Measurements from ENCODE around the gene CD4.

Gene CD4

DNA sequence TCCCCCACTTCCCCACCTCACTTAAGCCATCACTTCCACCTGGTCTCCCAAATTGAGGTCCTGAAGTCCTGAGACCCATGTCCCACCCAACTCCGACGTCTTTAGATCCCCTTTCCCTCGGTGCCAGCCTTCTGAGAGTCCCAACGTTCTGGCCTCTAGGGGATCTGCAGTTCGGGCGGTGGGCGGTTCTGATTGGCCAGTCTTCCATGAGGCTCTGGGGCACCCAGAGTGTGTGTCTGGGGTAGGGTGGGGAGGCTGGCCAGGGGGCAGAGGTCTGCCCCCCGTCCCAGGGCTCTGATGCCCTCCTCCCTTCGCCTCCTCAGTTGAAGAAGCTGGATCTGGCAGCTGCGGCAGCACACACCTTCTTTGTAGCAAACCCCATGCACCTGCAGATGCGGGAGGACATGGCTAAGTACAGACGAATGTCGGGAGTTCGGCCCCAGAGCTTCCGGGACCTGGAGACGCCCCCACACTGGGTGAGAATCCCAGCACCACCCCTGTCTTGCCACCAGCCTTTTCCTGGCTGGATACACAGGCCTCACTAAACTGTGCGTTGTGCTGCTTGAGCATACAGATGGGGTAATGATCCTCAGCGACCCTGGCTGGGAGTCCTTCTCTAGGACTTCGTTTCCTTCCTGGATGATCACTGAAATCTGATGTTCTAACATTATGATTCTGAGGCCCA is 40.4 kb downstream of the CD4 start:
- no peak for DNase-seq

DNA sequence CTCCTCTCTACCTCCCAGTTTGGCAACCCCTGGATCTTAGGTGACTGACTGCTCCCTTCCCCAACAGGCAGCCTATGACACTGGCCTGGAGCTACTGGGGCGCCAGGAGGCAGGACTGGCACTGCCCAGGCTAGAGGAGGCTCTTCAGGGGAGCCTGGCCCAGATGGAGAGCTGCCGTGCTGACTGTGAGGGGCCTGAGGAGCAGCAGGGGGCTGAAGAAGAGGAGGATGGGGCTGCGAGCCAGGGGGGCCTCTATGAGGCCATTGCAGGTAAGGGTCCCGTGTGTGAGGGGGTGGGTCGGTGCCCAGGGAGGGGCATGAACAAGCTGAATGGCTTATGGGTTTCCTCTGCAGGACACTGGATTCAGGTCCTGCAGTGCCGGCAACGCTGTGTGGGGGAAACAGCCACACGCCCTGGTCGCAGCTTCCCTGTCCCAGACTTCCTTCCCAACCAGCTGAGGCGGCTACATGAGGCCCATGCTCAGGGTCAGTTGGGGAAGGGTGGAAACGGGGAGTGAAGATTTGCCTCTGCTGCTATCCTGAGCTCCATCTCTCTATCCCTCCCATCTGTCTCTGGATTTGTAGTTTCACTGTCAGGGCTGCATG is 41.1 kb downstream of the CD4 start:
- no peak for DNase-seq

DNA sequence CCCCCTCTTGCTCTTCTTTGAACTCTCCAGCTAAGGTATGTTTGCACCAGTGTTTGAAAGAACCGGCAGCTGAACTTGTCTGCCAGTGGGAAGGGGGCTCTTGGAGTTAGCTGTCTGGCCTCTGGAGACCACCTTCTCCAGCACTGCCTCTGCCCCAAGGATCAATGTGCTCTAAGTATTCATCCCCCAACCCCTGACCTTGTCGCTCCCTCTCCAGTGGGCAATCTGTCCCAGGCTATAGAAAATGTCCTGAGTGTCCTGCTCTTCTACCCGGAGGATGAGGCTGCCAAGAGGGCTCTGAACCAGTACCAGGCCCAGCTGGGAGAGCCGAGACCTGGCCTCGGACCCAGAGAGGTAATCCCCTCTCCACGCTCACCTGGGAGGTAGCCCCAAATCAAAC is 41.7 kb downstream of the CD4 start:
- DNase-seq: no peak

DNA sequence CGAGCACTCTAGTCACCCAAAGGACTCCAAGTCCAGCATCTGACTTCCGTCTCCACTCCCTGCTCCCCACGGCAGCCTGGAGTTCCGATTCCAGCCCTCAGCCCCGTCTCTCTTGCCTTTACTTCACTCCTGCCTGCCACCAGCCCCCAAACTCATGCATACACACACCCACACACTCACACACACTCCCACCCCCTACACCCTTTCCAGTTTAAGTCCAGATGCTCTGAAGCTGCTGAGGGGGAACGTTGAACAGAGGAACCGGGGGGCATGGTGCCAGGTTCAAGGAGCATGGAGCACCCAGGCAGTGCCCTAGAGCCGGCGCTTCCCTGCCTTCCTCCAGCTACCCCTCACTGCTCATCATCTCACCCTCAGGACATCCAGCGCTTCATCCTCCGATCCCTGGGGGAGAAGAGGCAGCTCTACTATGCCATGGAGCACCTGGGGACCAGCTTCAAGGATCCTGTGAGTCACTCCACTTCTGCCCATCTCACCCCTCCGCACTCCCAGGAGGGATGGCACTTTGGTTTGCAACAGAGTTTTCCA is 42.2 kb downstream of the CD4 start:
- DNase-seq: no peak

DNA sequence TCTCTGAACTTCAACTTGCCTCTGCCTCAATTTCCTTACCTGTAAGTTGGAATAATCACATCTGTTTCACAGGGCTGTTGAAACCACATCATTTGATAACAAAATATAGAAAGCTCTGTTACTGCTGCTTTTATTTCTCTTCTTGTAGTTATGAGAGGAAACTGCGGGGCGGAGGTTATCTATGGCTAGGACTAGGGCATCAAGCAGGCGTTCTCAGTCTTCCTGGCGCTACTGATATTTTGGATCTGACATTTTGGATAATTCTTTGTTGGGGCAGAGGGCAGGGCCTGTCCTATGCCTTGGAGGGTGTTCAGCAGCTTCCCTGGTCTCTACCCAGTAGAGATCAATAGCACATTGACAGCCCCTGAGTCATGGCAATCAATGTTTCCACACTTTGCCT is 42.8 kb downstream of the CD4 start:
- DNase-seq: no peak

DNA sequence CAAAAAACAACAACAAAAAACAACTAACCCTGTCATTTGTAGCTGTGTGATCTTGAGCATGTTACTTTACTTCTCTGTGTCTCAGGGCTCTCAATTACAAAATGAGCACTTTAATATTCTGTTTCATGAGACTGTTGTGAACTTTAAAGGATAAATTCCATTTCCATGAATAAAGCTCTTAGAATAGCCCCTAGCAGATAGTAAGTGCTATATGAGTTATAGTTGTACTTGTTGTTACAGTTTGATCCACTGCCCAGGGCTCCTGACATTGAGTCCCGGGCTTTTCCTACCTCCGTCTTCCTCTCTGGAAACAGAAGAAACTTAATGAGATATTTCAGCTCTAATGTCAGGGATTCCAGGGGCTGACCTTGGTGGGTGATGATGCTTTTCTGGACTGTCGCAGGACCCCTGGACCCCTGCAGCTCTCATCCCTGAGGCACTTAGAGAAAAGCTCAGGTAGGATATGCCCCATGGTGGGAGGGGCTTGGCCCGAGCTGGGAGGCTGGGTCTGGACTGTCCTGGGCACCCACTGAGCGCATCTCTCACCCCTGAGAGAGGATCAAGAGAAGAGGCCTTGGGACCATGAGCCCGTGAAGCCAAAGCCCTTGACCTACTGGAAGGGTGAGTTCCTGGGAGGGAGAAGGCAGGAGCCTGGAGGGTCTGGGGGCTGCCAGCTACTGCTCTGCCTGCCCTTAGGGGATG is 44.0 kb downstream of the CD4 start:
- DNase-seq: no peak

DNA sequence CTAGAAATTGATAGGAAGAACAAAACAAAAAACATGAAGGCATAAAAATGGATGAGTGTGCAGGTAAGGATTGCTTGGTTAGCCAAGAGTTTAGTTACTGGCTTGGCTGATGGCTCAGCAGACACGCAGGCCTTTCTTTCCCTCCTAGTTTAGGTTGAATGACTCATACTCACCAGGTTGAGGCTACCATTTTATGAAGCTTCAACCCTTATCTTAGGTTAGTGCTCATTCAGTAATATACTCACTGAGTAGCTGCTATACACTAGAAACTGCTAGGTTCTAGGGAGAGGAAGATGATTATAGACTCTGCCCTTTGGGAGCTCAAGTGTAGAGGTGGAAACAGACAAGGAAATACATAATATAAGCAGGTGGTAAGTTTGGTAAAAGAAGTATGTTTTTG is 44.9 kb downstream of the CD4 start:
- DNase-seq: no peak

DNA sequence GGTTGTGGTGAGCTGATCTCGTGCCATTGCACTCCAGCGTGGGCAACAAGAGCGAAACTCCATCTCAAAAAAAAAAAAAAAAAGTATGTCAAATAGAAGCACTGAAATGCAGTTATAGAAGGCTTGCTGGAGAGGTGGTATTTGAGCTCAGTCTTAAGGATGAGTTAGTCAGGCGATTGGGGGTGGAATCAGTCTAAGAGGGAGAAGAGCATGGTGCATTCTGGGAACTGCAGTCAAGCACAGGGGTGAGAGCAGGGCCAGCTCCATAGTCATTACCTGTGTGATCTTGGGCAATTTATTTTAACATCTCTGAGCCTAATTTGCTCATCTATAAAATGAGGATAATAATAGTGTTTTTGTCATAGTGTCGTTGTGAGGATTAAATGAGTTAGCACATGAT is 45.5 kb downstream of the CD4 start:
- no peak for DNase-seq

DNA sequence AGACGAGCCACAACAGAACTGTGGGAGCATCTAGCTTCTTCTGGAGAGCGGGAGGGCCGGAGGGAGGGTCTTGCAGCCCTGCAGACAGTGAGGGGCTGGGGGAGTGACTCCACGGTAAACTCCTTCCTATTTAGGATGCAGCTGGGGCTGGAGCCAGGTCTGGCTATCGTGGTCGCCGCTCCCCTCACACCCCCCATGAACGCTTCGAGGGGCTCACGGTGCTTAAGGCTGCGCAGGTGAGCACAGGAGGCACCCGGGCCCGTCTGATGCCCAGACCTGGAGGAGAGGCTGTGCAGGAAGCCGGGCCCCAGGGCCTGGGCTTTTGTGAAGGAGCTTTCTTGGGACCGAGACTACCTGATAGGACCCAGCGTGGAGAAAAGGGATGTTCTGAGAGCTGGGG is 47.5 kb downstream of the CD4 start:
- no peak for DNase-seq

DNA sequence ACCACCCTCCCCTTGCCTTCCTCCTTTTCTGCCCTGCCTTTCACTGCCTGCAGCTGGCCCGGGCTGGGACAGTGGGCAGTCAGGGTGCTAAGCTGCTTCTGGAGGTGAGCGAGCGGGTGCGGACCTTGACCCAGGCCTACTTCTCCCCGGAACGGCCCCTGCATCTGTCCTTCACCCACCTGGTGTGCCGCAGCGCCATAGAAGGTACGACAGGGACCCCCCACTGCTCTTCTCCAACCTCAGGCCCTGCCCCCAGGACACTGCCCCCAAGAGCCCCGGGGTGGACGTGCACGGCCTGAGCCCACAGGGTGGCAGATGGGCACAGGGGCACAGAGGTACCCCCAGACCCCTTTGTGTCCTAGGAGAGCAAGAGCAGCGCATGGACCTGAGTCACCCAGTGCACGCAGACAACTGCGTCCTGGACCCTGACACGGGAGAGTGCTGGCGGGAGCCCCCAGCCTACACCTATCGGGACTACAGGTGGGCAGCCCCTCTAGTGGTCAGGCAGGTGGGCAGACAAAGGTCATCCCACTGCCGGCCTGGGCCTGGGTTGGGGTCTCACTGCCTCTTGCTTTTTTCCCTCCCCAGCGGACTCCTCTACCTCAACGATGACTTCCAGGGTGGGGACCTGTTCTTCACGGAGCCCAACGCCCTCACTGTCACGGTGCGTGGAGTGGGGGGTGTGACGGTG is 48.2 kb downstream of the CD4 start:
- DNase-seq: no peak

DNA sequence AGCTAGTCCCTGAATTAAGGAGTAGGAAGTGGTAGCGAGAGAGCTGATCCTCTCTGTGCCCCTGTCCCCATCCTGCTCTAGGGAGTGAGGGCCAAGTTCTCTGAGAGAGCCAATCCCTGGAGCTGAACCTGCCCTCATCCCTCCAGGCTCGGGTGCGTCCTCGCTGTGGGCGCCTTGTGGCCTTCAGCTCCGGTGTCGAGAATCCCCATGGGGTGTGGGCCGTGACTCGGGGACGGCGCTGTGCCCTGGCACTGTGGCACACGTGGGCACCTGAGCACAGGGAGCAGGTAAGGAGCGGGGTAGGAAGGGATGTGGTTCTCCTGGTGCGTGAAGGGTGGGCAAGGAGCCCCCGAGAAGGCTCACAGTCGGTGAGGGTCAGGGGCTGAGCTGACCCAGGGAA is 49.5 kb downstream of the CD4 start:
- no peak for DNase-seq

DNA sequence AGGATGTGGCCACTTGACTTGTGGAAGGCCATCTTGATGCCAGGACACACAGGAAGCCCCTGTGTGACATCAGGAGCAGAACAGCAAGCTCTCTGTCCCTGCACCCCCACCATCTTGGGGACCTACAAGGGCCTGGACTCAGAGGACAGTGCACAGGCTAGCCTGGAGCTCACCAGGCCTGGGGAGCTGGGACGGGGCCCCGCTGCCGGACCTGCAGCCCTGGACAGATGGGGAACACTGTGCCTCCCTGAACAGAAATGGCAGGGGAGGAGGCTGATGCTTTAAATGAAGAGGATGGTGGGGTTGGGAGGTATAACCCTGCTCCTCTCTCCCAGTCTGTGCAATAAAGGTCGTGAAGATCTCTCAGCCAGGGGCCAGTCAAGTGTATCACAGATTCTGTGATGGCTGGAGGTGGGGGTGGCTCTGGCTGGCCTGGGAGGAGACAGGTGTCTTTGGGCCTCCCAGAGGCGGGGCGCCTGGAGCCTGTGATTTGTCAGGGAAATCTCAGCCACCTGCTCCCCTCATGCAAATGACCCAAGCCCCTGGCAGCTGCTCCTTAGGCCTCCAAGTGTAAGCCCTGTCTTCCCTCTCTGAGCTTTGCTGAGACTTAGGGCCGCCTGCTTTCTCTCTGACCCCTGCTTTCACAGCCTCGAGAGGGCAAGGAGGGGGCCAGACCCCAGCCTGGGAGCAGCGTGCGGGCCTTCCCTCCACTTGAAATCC is 50.3 kb downstream of the CD4 start:
- DNase-seq: no peak

DNA sequence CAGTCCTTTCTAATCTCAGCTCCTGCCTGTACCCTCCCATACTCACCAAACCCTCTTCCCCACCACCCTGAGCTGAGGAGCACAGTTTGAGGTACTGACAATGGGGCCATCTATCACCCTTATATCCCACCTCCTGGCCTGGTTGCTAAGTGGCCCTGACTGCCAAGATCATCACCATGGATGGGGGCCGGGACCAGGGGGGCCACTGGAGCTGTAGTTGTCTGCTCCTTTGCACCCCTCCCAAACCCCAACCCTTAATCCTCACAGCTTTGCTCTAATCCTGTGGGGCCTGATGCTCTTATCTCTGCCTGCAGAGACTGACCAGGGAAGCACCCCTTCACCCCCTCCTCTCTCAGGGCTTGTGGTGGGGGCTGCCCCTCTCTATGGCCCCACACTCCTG is 51.0 kb downstream of the CD4 start:
- DNase-seq: no peak

DNA sequence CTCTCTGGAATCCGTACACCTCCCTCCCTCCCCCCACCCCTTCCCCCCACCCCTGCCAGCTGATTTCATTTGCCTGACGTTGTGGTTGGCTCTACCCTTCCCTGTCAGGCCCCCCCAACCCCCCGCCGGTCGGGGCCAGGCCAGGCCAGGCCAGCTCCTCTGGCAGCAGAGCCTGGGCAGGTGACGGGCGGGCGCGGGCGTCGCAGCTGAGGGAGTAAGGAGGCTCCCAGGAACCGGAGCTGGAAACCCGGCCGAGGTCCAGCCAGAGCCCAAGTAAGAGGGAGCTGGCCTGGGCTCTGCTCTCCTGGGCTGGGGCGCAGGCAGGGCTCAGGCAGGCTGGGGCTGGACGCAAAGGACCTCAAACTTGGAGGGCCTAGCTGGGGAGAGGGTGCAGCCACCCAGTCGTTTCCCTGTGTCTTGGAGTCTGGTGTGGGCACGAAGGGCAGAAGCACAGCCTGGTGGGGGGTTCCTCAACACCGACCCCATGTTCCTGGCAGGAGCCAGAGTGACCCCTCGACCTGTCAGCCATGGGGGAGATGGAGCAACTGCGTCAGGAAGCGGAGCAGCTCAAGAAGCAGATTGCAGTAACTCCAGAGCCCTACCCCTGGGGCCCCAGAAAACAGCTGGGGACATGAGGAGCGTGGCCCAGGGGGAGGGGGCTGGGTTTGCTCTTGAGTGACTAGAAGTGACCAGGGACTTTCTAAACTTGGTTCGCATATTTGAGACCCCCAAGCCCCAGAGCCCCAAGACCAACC is 51.6 kb downstream of the CD4 start, which contains the start of gene GNB3:
TSS of gene GNB3 (plus strand) at position 165 of the 755 bp plus-strand sequence. CDS start at position 528, 363 bp downstream.
- DNase-seq: no peak

DNA sequence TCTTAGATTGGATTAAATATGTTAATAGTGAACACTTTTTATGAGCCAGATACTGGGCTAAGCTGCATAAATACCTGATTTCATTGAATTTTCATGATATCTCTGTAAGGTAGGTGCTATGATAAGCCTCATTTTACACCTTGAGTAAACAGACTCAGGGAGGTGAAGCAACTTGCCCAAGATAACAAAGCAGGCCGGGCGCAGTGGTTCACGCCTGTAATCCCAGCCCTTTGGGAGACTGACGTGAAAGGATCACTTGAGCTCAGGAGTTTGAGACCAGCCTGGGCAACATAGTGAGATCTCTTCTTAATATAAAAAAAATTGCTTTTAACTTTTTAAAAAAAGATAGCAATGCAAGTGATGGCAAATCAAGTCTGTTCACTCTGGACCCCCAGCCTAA is 52.7 kb downstream of the CD4 start:
- no peak for DNase-seq

DNA sequence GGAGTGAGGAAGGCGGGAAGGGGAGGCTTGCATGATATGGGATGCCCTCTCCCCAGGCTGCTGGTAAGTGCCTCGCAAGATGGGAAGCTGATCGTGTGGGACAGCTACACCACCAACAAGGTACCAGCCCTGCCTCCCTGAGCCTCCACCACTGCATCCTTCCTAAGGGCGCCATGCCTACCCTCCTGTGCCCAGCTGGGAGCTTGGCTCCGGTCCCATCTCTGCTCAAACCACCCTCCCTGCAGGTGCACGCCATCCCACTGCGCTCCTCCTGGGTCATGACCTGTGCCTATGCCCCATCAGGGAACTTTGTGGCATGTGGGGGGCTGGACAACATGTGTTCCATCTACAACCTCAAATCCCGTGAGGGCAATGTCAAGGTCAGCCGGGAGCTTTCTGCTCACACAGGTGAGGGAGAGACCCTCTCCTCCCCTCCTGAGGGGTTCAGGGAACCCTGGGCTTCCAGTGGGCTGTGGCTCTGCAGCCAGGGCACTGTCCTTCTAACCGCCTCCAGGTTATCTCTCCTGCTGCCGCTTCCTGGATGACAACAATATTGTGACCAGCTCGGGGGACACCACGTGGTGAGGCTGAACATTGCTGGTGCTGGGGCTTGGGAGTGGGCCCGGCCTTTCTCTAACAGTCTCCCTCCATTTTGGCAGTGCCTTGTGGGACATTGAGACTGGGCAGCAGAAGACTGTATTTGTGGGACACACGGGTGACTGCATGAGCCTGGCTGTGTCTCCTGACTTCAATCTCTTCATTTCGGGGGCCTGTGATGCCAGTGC is 54.0 kb downstream of the CD4 start:
- DNase-seq: peak; percentile 62

DNA sequence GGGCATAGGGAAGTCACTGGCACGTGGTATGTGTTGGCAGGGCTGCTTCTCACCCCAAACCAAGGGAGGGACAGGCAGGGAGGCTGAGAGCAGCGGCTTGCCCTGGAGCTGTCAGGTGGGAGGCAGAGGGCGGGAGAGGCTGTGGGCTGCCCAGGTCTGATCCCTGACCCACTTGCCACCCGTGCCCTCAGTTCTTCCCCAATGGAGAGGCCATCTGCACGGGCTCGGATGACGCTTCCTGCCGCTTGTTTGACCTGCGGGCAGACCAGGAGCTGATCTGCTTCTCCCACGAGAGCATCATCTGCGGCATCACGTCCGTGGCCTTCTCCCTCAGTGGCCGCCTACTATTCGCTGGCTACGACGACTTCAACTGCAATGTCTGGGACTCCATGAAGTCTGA is 56.1 kb downstream of the CD4 start:
- DNase-seq: no peak

DNA sequence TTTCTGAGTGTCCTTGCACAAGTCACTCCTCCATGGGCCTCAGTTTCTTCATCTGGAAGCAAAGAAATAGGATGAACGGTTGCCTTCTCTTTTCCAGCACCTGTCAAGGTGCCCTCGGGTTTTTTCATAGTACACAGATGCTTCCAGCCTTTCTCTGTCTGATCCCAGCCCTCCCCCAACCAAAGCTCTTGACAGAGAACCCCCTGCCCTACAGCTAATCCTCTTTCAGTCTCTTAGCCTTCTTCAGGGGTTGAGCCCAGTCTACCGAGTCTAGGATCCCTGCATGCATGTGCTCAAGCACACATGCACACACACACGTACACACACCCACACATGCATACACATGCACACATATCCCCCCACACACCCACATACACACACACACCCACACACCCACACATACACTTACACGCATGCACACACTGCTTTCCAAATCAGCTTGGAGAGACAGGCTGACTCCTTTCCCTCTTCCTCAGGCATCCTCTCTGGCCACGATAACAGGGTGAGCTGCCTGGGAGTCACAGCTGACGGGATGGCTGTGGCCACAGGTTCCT is 57.1 kb downstream of the CD4 start:
- DNase-seq: no peak

DNA sequence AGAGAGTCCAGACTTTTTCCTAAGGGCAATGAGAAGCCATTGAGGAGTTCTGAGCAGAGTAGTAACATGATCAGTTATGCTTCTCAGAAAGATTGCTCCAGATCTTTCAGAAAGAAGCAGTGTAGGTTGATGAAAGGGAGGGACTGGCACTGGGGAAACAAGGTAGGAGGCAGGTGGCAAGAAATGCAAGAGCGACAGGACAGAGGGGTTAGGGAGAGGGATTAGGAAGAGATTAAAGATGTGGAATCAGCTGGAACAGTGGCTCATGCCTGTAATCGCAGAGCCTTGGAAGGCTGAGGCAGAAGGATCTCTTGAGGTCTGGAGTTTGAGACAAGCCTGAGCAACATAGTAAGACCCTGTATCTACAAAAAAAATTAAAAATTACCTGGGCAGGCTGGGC is 58.3 kb downstream of the CD4 start:
- no peak for DNase-seq

DNA sequence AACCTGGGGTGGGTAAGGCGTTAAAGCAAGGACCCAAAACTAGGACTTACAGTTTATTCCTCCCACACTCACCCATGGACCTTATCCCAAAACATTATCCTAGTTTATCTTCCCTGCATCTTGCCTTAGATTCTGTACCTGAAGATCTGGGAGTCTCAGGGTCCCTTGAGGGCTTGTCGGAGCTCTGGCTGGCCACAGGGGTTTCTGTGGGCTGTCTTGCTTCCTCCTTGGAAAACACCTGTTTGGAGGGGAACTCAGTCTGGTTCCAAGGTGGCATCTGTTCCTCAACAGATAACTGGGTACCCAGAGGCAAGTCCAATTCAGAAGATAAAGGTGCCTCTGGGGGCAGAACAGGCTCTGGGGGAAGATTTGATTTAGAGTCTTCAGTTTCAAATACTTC is 60.1 kb downstream of the CD4 start:
- no peak for DNase-seq
